Panc1 (cell line): ENCODE measurements around the gene FAM227B.

Source experiments
- POLR2AphosphoS5 ChIP-seq: IDR thresholded peaks from 2 replicates; pipeline ENCODE4 v1.6.1; 2012; ENCODE audit warnings: mild to moderate bottlenecking, low read depth, low read length, moderate library complexity
- SIN3A ChIP-seq: IDR thresholded peaks from 2 replicates; pipeline ENCODE4 v1.6.1; 2012; ENCODE audit warnings: low read depth, mild to moderate bottlenecking, low read length, moderate library complexity, borderline replicate concordance; ENCODE audit not compliant: insufficient read depth
- TCF7L2 ChIP-seq: IDR thresholded peaks from 2 replicates; pipeline ENCODE4 v1.6.1; 2011; ENCODE audit warnings: mild to moderate bottlenecking, low read depth, low read length, inconsistent platforms
- TF ChIP-seq, protein P1 (sequence below): fragments of 450-650 bp; IDR thresholded peaks from 2 replicates; pipeline ENCODE4 v1.5.1; 2017; ENCODE audit warnings: mild to moderate bottlenecking

GRCh38 chr15:49506341-49506740 lies 114.3 kb downstream of the FAM227B start:
- TF ChIP-seq, protein P1, sequence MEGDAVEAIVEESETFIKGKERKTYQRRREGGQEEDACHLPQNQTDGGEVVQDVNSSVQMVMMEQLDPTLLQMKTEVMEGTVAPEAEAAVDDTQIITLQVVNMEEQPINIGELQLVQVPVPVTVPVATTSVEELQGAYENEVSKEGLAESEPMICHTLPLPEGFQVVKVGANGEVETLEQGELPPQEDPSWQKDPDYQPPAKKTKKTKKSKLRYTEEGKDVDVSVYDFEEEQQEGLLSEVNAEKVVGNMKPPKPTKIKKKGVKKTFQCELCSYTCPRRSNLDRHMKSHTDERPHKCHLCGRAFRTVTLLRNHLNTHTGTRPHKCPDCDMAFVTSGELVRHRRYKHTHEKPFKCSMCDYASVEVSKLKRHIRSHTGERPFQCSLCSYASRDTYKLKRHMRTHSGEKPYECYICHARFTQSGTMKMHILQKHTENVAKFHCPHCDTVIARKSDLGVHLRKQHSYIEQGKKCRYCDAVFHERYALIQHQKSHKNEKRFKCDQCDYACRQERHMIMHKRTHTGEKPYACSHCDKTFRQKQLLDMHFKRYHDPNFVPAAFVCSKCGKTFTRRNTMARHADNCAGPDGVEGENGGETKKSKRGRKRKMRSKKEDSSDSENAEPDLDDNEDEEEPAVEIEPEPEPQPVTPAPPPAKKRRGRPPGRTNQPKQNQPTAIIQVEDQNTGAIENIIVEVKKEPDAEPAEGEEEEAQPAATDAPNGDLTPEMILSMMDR = no peak
- TF ChIP-seq SIN3A (no peak), POLR2AphosphoS5 (no peak), TCF7L2 (no peak)
